Neural progenitor cell (in vitro differentiated cells): ENCODE measurements around the gene HS3ST5. TPM values are rescaled to one million over a fixed set of nuclear protein-coding genes. Genes with fewer than 3 reads are reported as not detected.

Experiments used
- DNase-seq: peaks from one replicate; pipeline ENCODE4 v3.0.0-alpha.2; 2016; ENCODE audit warnings: low spot score
- H2AFZ ChIP-seq: fragments of 200-600 bp; sonication (generic); replicated peaks from 2 replicates; pipeline ENCODE4 v1.6.1; 2016; ENCODE audit warnings: antibody characterized with exemption
- H3F3A ChIP-seq: fragments of 200-600 bp; sonication (generic); 2 replicates; pipeline ENCODE4 v1.6.1; 2016; ENCODE audit warnings: antibody characterized with exemption, low read depth
- H3K27ac ChIP-seq: fragments of 200-600 bp; sonication (generic); 2 replicates; pipeline ENCODE4 v1.5.1; 2016; ENCODE audit warnings: mild to moderate bottlenecking
- H3K27me3 ChIP-seq: fragments of 200-600 bp; sonication (generic); 2 replicates; pipeline ENCODE4 v1.6.1; 2016; ENCODE audit warnings: mild to moderate bottlenecking, moderate library complexity
- H3K36me3 ChIP-seq: fragments of 200-600 bp; sonication (generic); 2 replicates; pipeline ENCODE4 v1.5.1; 2016
- H3K4me1 ChIP-seq: fragments of 200-600 bp; sonication (generic); 2 replicates; pipeline ENCODE4 v1.6.1; 2016; ENCODE audit warnings: mixed run types
- H3K4me2 ChIP-seq: fragments of 200-600 bp; sonication (generic); 2 replicates; pipeline ENCODE4 v1.6.1; 2016
- H3K4me3 ChIP-seq: fragments of 200-600 bp; sonication (generic); 2 replicates; pipeline ENCODE4 v1.5.1; 2016
- H3K79me2 ChIP-seq: fragments of 200-600 bp; sonication (generic); 2 replicates; pipeline ENCODE4 v1.6.1; 2016; ENCODE audit warnings: low read depth
- H3K9ac ChIP-seq: fragments of 200-600 bp; sonication (generic); 2 replicates; pipeline ENCODE4 v1.6.1; 2016
- H3K9me3 ChIP-seq: fragments of 200-600 bp; sonication (generic); 2 replicates; pipeline ENCODE4 v1.5.1; 2016; ENCODE audit warnings: low read depth
- H4K20me1 ChIP-seq: fragments of 200-600 bp; sonication (generic); 2 replicates; pipeline ENCODE4 v1.6.1; 2016; ENCODE audit warnings: low read depth
- H3K27ac Mint-ChIP-seq: 3 replicates; pipeline ENCODE4 v1.8.0; 2021; ENCODE audit warnings: mixed read lengths
- H3K27me3 Mint-ChIP-seq: 2 replicates; pipeline ENCODE4 v1.8.0; 2022; ENCODE audit warnings: low read depth, mild to moderate bottlenecking, inconsistent platforms, moderate library complexity, mixed read lengths; ENCODE audit not compliant: insufficient read depth
- H3K36me3 Mint-ChIP-seq: 3 replicates; pipeline ENCODE4 v1.8.0; 2021; ENCODE audit warnings: mixed read lengths
- H3K4me1 Mint-ChIP-seq: 3 replicates; pipeline ENCODE4 v1.8.0; 2021; ENCODE audit warnings: mixed read lengths
- H3K4me3 Mint-ChIP-seq: 3 replicates; pipeline ENCODE4 v1.8.0; 2021; ENCODE audit warnings: mild to moderate bottlenecking, moderate library complexity, mixed read lengths
- H3K9me3 Mint-ChIP-seq: 3 replicates; pipeline ENCODE4 v1.8.0; 2020; ENCODE audit warnings: mixed read lengths
- CTCF ChIP-seq: fragments of 200-600 bp; sonication (generic); IDR thresholded peaks from 2 replicates; pipeline ENCODE4 v1.5.1; 2017; ENCODE audit warnings: antibody characterized with exemption, mild to moderate bottlenecking
- EZH2 ChIP-seq: fragments of 200-600 bp; sonication (generic); IDR thresholded peaks from 2 replicates; pipeline ENCODE4 v1.6.1; 2017; ENCODE audit warnings: antibody characterized with exemption, mild to moderate bottlenecking, moderate library complexity
- EZH2phosphoT487 ChIP-seq: fragments of 200-600 bp; sonication (generic); IDR thresholded peaks from 2 replicates; pipeline ENCODE4 v1.6.1; 2017; ENCODE audit warnings: antibody characterized with exemption
- total RNA-seq: library from RNA; depleted of rRNA; stranded (reverse); fragments of >200 nt; gene quantifications from 2 replicates; pipeline ENCODE4 v1.2.3, GENCODE V29; 2015; ENCODE audit warnings: low replicate concordance

Gene HS3ST5
- total RNA-seq, result 0.34 and 0.37 TPM in 2 replicates

GRCh38 chr6:114342826-114343781 lies at the start of gene HS3ST5:
Gene HS3ST5, minus strand, starts transcription at chr6:114343023. Its CDS starts 280,178 bp downstream, at chr6:114062845.
- Histone ChIP-seq H3K27me3 (peaks cover 4% of the 10 kb centered on the region), H3K27ac (no peak within 1 kb of the TSS), H3K36me3 (no peaks in the 10 kb centered on the region), H4K20me1 (no peaks in the 10 kb centered on the region), H3K9ac (no peak within 1 kb of the TSS), H3K4me3 (peak within 1 kb of the TSS; percentile 83), H3F3A (peaks cover 23% of the 10 kb centered on the region), H2AFZ (peak within 1 kb of the TSS; percentile 93), H3K79me2 (peaks cover 25% of the 10 kb centered on the region), H3K4me1 (peaks cover 16% of the 10 kb centered on the region), H3K4me2 (peak within 1 kb of the TSS; percentile 96), H3K9me3 (no peaks in the 10 kb centered on the region)
- Mint-ChIP-seq H3K27me3 (peaks cover 14% of the 10 kb centered on the region), H3K4me3 (peak within 1 kb of the TSS; percentile 94), H3K36me3 (peaks cover 2% of the 10 kb centered on the region), H3K27ac (no peak within 1 kb of the TSS), H3K9me3 (no peaks in the 10 kb centered on the region), H3K4me1 (peaks cover 22% of the 10 kb centered on the region)
- TF ChIP-seq EZH2 (peak; percentile 53), EZH2phosphoT487 (no peak), CTCF (peak; percentile 65)
- peak; percentile 89 for DNase-seq

GRCh38 chr6:114390176-114390575 lies 47.4 kb upstream of the HS3ST5 start:
- Mint-ChIP-seq H3K9me3 (no peaks in the 10 kb centered on the region), H3K4me1 (peaks cover 5% of the 10 kb centered on the region), H3K27ac (no peak overlapping the region), H3K4me3 (no peak overlapping the region), H3K27me3 (no peaks in the 10 kb centered on the region), H3K36me3 (no peaks in the 10 kb centered on the region)
- peak; percentile 33 for DNase-seq
- H3K9ac ChIP-seq, result no peak overlapping the region
- TF ChIP-seq EZH2 (no peak), EZH2phosphoT487 (no peak), CTCF (no peak)
- no peak overlapping the region for H3K27ac ChIP-seq
- no peaks in the 10 kb centered on the region for H3K79me2 ChIP-seq
- peaks cover 35% of the 10 kb centered on the region for H3K4me1 ChIP-seq
- H3K9me3 ChIP-seq, result no peaks in the 10 kb centered on the region
- H3F3A ChIP-seq, result peaks cover 11% of the 10 kb centered on the region
- H3K4me3 ChIP-seq, result no peak overlapping the region
- no peak overlapping the region for H3K4me2 ChIP-seq
- H4K20me1 ChIP-seq, result no peaks in the 10 kb centered on the region
- H2AFZ ChIP-seq, result no peak overlapping the region
- H3K36me3 ChIP-seq, result no peaks in the 10 kb centered on the region
- no peaks in the 10 kb centered on the region for H3K27me3 ChIP-seq

- Mint-ChIP-seq H3K4me3 (no peak overlapping the region), H3K9me3 (no peaks in the 10 kb centered on the region), H3K27me3 (no peaks in the 10 kb centered on the region), H3K36me3 (no peaks in the 10 kb centered on the region), H3K27ac (no peak overlapping the region), H3K4me1 (peaks cover 5% of the 10 kb centered on the region)
- H3K9me3 ChIP-seq, result no peaks in the 10 kb centered on the region
- peaks cover 39% of the 10 kb centered on the region for H3K4me1 ChIP-seq
- DNase-seq, result no peak
- H2AFZ ChIP-seq, result no peak overlapping the region
- H3K79me2 ChIP-seq, result no peaks in the 10 kb centered on the region
- no peak for TF ChIP-seq EZH2
- no peak for TF ChIP-seq CTCF
- TF ChIP-seq EZH2phosphoT487, result no peak
- H3K9ac ChIP-seq, result no peak overlapping the region
- H3K27ac ChIP-seq, result no peak overlapping the region
- no peak overlapping the region for H3K4me2 ChIP-seq
- no peaks in the 10 kb centered on the region for H3K27me3 ChIP-seq
- peaks cover 11% of the 10 kb centered on the region for H3F3A ChIP-seq
- no peaks in the 10 kb centered on the region for H3K36me3 ChIP-seq
- no peak overlapping the region for H3K4me3 ChIP-seq
- H4K20me1 ChIP-seq, result no peaks in the 10 kb centered on the region
These were observed 46.3 kb upstream of the HS3ST5 start for GRCh38 chr6:114389111-114389510.
